ENCODE data around the gene BDKRB2. TPM values are rescaled to one million over a fixed set of nuclear protein-coding genes. Genes with fewer than 3 reads are reported as not detected.

Gene BDKRB2
- total RNA-seq, 1 donor from 2014 or later, result 0.70 TPM

GRCh38 chr14:96237641-96238040 is 33.0 kb downstream of the BDKRB2 start:
- H3K4me2 ChIP-seq (ENCODE audit: low read length), result no peak overlapping the region
- no peak overlapping the region for H3K9ac ChIP-seq (ENCODE audit: low read length)
- no peak overlapping the region for H3K4me3 Mint-ChIP-seq (ENCODE audit: unreplicated experiment)
- H3K79me2 ChIP-seq (ENCODE audit: insufficient read depth, low read length), result no peaks in the 10 kb centered on the region
- FAIRE-seq (no peak), DNase-seq (ENCODE audit: low read depth) (no peak)
- H3K27me3 Mint-ChIP-seq (ENCODE audit: low read depth, unreplicated experiment), result peaks cover 45% of the 10 kb centered on the region
- no peak overlapping the region for H2AFZ ChIP-seq (ENCODE audit: low read depth, low read length)
- no peaks in the 10 kb centered on the region for H3K9me3 ChIP-seq (ENCODE audit: insufficient read depth, low read depth, low read length)
- no peak overlapping the region for H3K27ac Mint-ChIP-seq (ENCODE audit: unreplicated experiment)
- peaks cover 9% of the 10 kb centered on the region for H3K9me3 Mint-ChIP-seq (ENCODE audit: unreplicated experiment)
- TF ChIP-seq CTCF (IDR thresholded peaks at IDR 0.05; ENCODE audit: insufficient read depth, low read depth, low read length) (no peak), EZH2 (IDR thresholded peaks at IDR 0.05; ENCODE audit: insufficient read depth, low read length) (no peak)
- H3K4me3 ChIP-seq (ENCODE audit: insufficient read depth, low read depth, low read length), result no peak overlapping the region
- H3K4me1 ChIP-seq (ENCODE audit: insufficient read depth, low read length), result no peaks in the 10 kb centered on the region
- no peaks in the 10 kb centered on the region for H3K27me3 ChIP-seq (ENCODE audit: insufficient read depth, low read length)
- no peak overlapping the region for H3K27ac ChIP-seq (ENCODE audit: low read depth, low read length)
- H3K36me3 Mint-ChIP-seq (ENCODE audit: low read depth, unreplicated experiment), result peaks cover 5% of the 10 kb centered on the region
- H3K4me1 Mint-ChIP-seq (ENCODE audit: low read depth, unreplicated experiment), result peaks cover 4% of the 10 kb centered on the region
- H3K36me3 ChIP-seq (ENCODE audit: insufficient read depth, low read length), result no peaks in the 10 kb centered on the region
- no peaks in the 10 kb centered on the region for H4K20me1 ChIP-seq (ENCODE audit: insufficient read depth, low read length)

GRCh38 chr14:96238676-96239265 is 34.1 kb downstream of the BDKRB2 start:
- DNase-seq (ENCODE audit: low read depth) (no peak), FAIRE-seq (no peak)
- Histone ChIP-seq H3K27me3 (ENCODE audit: insufficient read depth, low read length) (no peaks in the 10 kb centered on the region), H3K4me2 (ENCODE audit: low read length) (no peak overlapping the region), H3K9ac (ENCODE audit: low read length) (no peak overlapping the region), H3K27ac (ENCODE audit: low read depth, low read length) (no peak overlapping the region), H3K79me2 (ENCODE audit: insufficient read depth, low read length) (no peaks in the 10 kb centered on the region), H3K9me3 (ENCODE audit: insufficient read depth, low read depth, low read length) (no peaks in the 10 kb centered on the region), H4K20me1 (ENCODE audit: insufficient read depth, low read length) (no peaks in the 10 kb centered on the region), H2AFZ (ENCODE audit: low read depth, low read length) (no peak overlapping the region), H3K4me1 (ENCODE audit: insufficient read depth, low read length) (no peaks in the 10 kb centered on the region), H3K4me3 (ENCODE audit: insufficient read depth, low read depth, low read length) (no peak overlapping the region), H3K36me3 (ENCODE audit: insufficient read depth, low read length) (no peaks in the 10 kb centered on the region)
- TF ChIP-seq CTCF (IDR thresholded peaks at IDR 0.05; ENCODE audit: insufficient read depth, low read depth, low read length), result no peak
- no peak for TF ChIP-seq EZH2 (IDR thresholded peaks at IDR 0.05; ENCODE audit: insufficient read depth, low read length)
- no peak overlapping the region for H3K4me3 Mint-ChIP-seq (ENCODE audit: unreplicated experiment)
- H3K4me1 Mint-ChIP-seq (ENCODE audit: low read depth, unreplicated experiment), result peaks cover 4% of the 10 kb centered on the region
- H3K9me3 Mint-ChIP-seq (ENCODE audit: unreplicated experiment), result peaks cover 9% of the 10 kb centered on the region
- peaks cover 39% of the 10 kb centered on the region for H3K27me3 Mint-ChIP-seq (ENCODE audit: low read depth, unreplicated experiment)
- no peak overlapping the region for H3K27ac Mint-ChIP-seq (ENCODE audit: unreplicated experiment)
- H3K36me3 Mint-ChIP-seq (ENCODE audit: low read depth, unreplicated experiment), result peaks cover 5% of the 10 kb centered on the region

GRCh38 chr14:96239711-96240141 is 35.1 kb downstream of the BDKRB2 start:
- Histone ChIP-seq H3K9me3 (ENCODE audit: insufficient read depth, low read depth, low read length) (no peaks in the 10 kb centered on the region), H2AFZ (ENCODE audit: low read depth, low read length) (no peak overlapping the region), H4K20me1 (ENCODE audit: insufficient read depth, low read length) (no peaks in the 10 kb centered on the region), H3K4me2 (ENCODE audit: low read length) (no peak overlapping the region), H3K79me2 (ENCODE audit: insufficient read depth, low read length) (no peaks in the 10 kb centered on the region), H3K9ac (ENCODE audit: low read length) (no peak overlapping the region), H3K4me3 (ENCODE audit: insufficient read depth, low read depth, low read length) (no peak overlapping the region), H3K27me3 (ENCODE audit: insufficient read depth, low read length) (no peaks in the 10 kb centered on the region), H3K36me3 (ENCODE audit: insufficient read depth, low read length) (no peaks in the 10 kb centered on the region), H3K4me1 (ENCODE audit: insufficient read depth, low read length) (no peaks in the 10 kb centered on the region), H3K27ac (ENCODE audit: low read depth, low read length) (no peak overlapping the region)
- Mint-ChIP-seq H3K4me1 (ENCODE audit: low read depth, unreplicated experiment) (peaks cover 1% of the 10 kb centered on the region), H3K9me3 (ENCODE audit: unreplicated experiment) (peaks cover 9% of the 10 kb centered on the region), H3K36me3 (ENCODE audit: low read depth, unreplicated experiment) (peaks cover 5% of the 10 kb centered on the region), H3K27me3 (ENCODE audit: low read depth, unreplicated experiment) (peaks cover 35% of the 10 kb centered on the region), H3K27ac (ENCODE audit: unreplicated experiment) (no peak overlapping the region), H3K4me3 (ENCODE audit: unreplicated experiment) (no peak overlapping the region)
- FAIRE-seq (no peak), DNase-seq (ENCODE audit: low read depth) (no peak)
- TF ChIP-seq EZH2 (IDR thresholded peaks at IDR 0.05; ENCODE audit: insufficient read depth, low read length) (no peak), CTCF (IDR thresholded peaks at IDR 0.05; ENCODE audit: insufficient read depth, low read depth, low read length) (no peak)

Measured in astrocyte (in vitro differentiated cells and primary cell).